ENCODE data around the gene ERGIC1.
A peak's percentile ranks its signal among the peaks of the same experiment; 100 is the strongest.

The ERGIC1 gene

GRCh38 chr5:172911976-172912375 is 77.9 kb downstream of the ERGIC1 start:
- no peak overlapping the region for H3K4me3 ChIP-seq (replicated peaks; ENCODE audit: low read depth, low read length)
- DNase-seq (ENCODE audit: extremely low read depth, low read depth), result no peak
- TF ChIP-seq, protein P1, sequence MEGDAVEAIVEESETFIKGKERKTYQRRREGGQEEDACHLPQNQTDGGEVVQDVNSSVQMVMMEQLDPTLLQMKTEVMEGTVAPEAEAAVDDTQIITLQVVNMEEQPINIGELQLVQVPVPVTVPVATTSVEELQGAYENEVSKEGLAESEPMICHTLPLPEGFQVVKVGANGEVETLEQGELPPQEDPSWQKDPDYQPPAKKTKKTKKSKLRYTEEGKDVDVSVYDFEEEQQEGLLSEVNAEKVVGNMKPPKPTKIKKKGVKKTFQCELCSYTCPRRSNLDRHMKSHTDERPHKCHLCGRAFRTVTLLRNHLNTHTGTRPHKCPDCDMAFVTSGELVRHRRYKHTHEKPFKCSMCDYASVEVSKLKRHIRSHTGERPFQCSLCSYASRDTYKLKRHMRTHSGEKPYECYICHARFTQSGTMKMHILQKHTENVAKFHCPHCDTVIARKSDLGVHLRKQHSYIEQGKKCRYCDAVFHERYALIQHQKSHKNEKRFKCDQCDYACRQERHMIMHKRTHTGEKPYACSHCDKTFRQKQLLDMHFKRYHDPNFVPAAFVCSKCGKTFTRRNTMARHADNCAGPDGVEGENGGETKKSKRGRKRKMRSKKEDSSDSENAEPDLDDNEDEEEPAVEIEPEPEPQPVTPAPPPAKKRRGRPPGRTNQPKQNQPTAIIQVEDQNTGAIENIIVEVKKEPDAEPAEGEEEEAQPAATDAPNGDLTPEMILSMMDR (IDR thresholded peaks at IDR 0.05; ENCODE audit: low read depth, low read length, missing control alignments), result no peak

GRCh38 chr5:172913117-172913850 is 79.2 kb downstream of the ERGIC1 start:
- TF ChIP-seq, protein P1 (IDR thresholded peaks at IDR 0.05; ENCODE audit: low read depth, low read length, missing control alignments), result no peak
- DNase-seq (ENCODE audit: extremely low read depth, low read depth), result no peak
- no peak overlapping the region for H3K4me3 ChIP-seq (replicated peaks; ENCODE audit: low read depth, low read length)

DNA sequence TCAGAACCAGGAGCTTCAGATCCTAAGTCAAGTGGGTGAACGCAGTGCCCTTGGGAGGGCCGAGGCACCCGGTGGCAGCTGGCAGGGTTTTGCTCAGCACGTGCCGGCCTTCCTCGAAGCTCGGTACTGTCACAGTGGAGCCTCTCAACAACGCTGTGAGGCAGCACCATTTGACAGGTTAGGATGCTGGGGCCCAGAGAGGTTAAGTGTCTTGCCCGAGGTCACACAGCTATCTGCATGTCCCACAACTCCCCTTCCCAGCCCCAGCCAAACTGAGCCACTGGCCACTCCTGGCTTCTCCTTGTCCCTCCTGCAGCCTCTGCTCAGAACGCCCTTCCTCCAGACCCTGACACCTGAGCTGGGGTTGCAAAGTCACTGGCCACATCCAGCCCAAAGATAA is 81.5 kb downstream of the ERGIC1 start:
- H3K4me3 ChIP-seq (replicated peaks; ENCODE audit: low read depth, low read length), result no peak overlapping the region
- TF ChIP-seq, protein P1 (IDR thresholded peaks at IDR 0.05; ENCODE audit: low read depth, low read length, missing control alignments), result no peak
- no peak for DNase-seq (ENCODE audit: extremely low read depth, low read depth)

- no peak for DNase-seq (ENCODE audit: extremely low read depth, low read depth)
- TF ChIP-seq, protein P1 (IDR thresholded peaks at IDR 0.05; ENCODE audit: low read depth, low read length, missing control alignments), result no peak
- no peak overlapping the region for H3K4me3 ChIP-seq (replicated peaks; ENCODE audit: low read depth, low read length)
These were observed 84.6 kb downstream of the ERGIC1 start for GRCh38 chr5:172918421-172919371.

- DNase-seq (ENCODE audit: extremely low read depth, low read depth), result no peak
- no peak overlapping the region for H3K4me3 ChIP-seq (replicated peaks; ENCODE audit: low read depth, low read length)
- TF ChIP-seq, protein P1 (IDR thresholded peaks at IDR 0.05; ENCODE audit: low read depth, low read length, missing control alignments), result no peak
These were observed 85.7 kb downstream of the ERGIC1 start for GRCh38 chr5:172919525-172920446.

DNA sequence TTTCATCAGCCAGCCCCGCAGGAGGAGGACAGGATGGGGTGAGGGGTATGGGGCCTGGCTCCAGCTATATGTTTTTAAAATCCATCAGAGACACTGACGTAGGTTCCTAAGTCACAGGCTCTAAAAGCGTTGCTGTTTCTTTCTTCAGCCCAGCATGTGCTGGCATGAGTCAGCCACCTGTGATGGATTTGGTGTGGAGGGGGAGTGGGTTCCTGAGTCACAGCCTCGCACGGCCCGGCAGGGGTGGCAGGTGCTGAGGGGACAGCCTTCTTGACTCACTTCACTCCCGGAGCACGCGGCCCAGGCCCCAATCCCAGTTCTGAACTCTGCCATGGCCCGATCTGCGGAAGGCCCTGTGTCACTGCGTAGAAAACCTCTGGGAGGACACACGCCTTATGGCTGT is 86.4 kb downstream of the ERGIC1 start:
- TF ChIP-seq, protein P1 (IDR thresholded peaks at IDR 0.05; ENCODE audit: low read depth, low read length, missing control alignments), result no peak
- peak; percentile 88 for DNase-seq (ENCODE audit: extremely low read depth, low read depth)

More for the DNA sequence above, 86.4 kb downstream of the ERGIC1 start:
- no peak overlapping the region for H3K4me3 ChIP-seq (replicated peaks; ENCODE audit: low read depth, low read length)
